Karpas-422 (cell line): ENCODE data around the gene PRRG2. TPM values are rescaled to one million over a fixed set of nuclear protein-coding genes. Genes with fewer than 3 reads are reported as not detected.

Source experiments
- DNase-seq: peaks from one replicate; pipeline ENCODE4 v3.0.0-alpha.2; 2015
- H2AFZ ChIP-seq: fragments of 200-600 bp; sonication (generic); 2 replicates; pipeline ENCODE4 v1.6.1; 2014; ENCODE audit warnings: antibody characterized with exemption, low read length, mixed read lengths
- H3K27ac ChIP-seq: fragments of 200-600 bp; sonication (generic); 2 replicates; pipeline ENCODE4 v1.5.1; 2014; ENCODE audit warnings: mild to moderate bottlenecking, low read length, moderate library complexity
- H3K27me3 ChIP-seq: fragments of 200-600 bp; sonication (generic); 2 replicates; pipeline ENCODE4 v1.6.1; 2014; ENCODE audit warnings: low read length, mixed read lengths
- H3K36me3 ChIP-seq: fragments of 200-600 bp; sonication (generic); 2 replicates; pipeline ENCODE4 v1.6.1; 2014; ENCODE audit warnings: low read length, mixed read lengths; ENCODE audit not compliant: insufficient read depth
- H3K4me1 ChIP-seq: fragments of 200-600 bp; sonication (generic); 2 replicates; pipeline ENCODE4 v1.6.1; 2014; ENCODE audit warnings: mild to moderate bottlenecking, low read length, mixed read lengths
- H3K4me2 ChIP-seq: fragments of 200-600 bp; sonication (generic); 2 replicates; pipeline ENCODE4 v1.6.1; 2014; ENCODE audit warnings: low read length, low read depth, mild to moderate bottlenecking; ENCODE audit not compliant: poor library complexity, severe bottlenecking
- H3K4me3 ChIP-seq: fragments of 200-600 bp; sonication (generic); 2 replicates; pipeline ENCODE4 v1.5.1; 2014; ENCODE audit warnings: mild to moderate bottlenecking, antibody characterized with exemption, low read length, mixed read lengths
- H3K79me2 ChIP-seq: fragments of 200-600 bp; sonication (generic); 2 replicates; pipeline ENCODE4 v1.6.1; 2014; ENCODE audit warnings: mild to moderate bottlenecking, low read length, mixed read lengths
- H3K9ac ChIP-seq: fragments of 200-600 bp; sonication (generic); 2 replicates; pipeline ENCODE4 v1.6.0; 2014; ENCODE audit warnings: low read length
- H3K9me2 ChIP-seq: fragments of 200-600 bp; sonication (generic), shearing (Covaris generic); replicated peaks from 2 replicates; pipeline ENCODE4 v1.6.0; 2014; ENCODE audit warnings: mild to moderate bottlenecking, low read length, moderate library complexity; ENCODE audit not compliant: insufficient read depth
- H3K9me3 ChIP-seq: fragments of 300-700, 200-600 bp; sonication (generic); 2 replicates; pipeline ENCODE4 v1.6.1; 2014; ENCODE audit warnings: low read length, mixed read lengths
- H4K20me1 ChIP-seq: fragments of 200-600 bp; sonication (generic); 2 replicates; pipeline ENCODE4 v1.6.1; 2014; ENCODE audit warnings: mild to moderate bottlenecking, antibody characterized with exemption, low read length, low read depth; ENCODE audit not compliant: insufficient read depth
- total RNA-seq: library from RNA; depleted of rRNA; stranded (reverse); fragments of >200 nt; shearing (Covaris generic); gene quantifications from 2 replicates; pipeline ENCODE4 v1.2.3, GENCODE V29; 2014; ENCODE audit warnings: low replicate concordance

PRRG2 gene
- total RNA-seq, 1 experiment from 2014 or later, result 1.3 TPM

DNA sequence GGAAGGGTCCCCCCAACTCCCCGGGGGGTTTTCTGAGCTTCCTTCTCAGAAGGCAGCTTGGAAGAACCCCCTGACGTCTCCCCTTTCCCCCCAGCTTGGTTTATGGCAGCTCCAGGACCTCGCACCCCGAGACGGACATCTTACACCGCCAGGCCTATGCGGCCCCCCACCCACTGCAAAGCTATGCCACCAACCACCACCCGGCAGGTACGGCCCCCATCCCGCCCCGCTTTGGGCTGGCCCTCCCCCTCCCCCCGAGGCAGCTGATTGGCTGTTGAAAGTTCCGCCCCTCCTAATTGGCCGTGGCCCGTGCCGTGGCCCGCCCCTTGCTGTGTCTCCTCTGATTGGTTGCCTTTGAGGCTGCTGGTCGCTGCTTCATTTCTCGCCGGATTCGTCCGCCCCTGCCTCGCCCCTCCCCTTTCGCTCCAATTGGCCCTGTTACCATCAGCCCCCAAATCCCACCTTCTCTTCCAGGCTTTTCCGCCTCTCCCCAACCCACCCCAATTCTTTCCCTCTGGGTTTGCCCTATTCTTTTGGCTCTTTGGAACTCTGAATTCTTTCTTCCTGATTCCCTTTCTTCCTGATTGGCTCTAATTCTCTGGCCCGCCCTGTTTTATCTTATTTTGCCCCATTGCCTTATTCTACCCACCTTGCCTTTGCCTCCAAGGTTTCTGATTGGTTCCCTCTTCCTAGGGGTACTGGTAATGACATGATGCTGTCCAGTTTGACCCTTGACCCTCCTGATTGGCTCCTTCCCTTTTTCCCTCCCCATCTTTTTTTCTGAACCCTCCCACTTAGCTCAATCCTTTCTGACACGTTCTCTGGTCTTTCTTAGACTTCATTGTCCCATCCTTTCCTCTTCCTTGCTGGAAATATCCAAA, 12.4 kb downstream of the PRRG2 start:
- no peak overlapping the region for H2AFZ ChIP-seq
- peaks cover 23% of the 10 kb centered on the region for H3K4me1 ChIP-seq
- peak overlapping the region; percentile 94 for H3K9ac ChIP-seq
- H4K20me1 ChIP-seq, result peaks cover 29% of the 10 kb centered on the region
- H3K36me3 ChIP-seq, result peaks cover 16% of the 10 kb centered on the region; the same call in 1 of the 2 replicates
- no peaks in the 10 kb centered on the region for H3K27me3 ChIP-seq
- peak overlapping the region; percentile 86 for H3K4me2 ChIP-seq
- H3K79me2 ChIP-seq, result peaks cover 47% of the 10 kb centered on the region
- peak; percentile 99 for DNase-seq
- peak overlapping the region; percentile 95 for H3K4me3 ChIP-seq
- H3K9me3 ChIP-seq, result no peaks in the 10 kb centered on the region
- peak overlapping the region; percentile 92 for H3K27ac ChIP-seq
- H3K9me2 ChIP-seq, result no peaks in the 10 kb centered on the region

DNA sequence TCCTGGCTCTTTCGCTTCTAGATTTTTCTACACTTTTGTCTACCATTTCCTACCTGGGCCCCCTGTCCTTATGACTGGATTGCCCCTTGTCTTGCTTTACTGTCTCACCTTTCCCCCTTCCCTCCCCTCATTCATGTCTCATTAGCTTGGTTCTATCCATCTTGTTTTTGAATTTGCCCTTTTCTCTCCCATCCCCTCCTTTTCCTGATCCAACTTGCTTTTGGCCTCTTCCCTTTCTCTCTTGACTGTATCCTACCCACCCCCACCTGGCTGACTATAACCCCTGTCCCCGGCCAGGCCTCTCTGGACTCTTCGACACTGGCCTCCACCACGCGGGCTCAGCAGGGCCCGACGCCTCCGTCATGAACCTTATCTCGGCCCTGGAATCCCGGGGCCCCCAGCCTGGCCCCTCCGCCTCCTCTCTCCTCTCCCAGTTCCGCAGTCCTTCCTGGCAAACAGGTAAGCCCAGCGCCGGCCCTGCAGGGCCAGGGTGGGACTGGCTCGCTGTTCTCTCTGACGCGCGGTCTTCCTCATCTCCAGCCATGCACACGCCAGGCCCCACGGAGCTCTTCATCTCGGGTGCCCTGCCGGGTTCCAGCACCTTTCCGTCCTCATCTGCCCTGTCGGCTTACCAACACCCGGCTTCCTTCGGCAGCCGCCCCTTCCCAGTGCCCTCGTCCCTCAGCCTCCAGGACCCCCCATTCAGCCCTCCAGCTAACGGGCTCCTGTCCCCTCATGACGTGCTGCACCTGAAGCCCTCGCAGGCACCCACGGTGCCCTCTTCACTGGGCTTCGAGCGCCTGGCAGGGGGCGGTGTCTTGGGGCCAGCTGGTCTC, 13.3 kb downstream of the PRRG2 start:
- Histone ChIP-seq H4K20me1 (peaks cover 35% of the 10 kb centered on the region), H3K27ac (no peak overlapping the region; the same call in 1 of the 2 replicates), H3K4me1 (peaks cover 23% of the 10 kb centered on the region), H3K9me2 (no peaks in the 10 kb centered on the region), H3K27me3 (no peaks in the 10 kb centered on the region), H3K9me3 (no peaks in the 10 kb centered on the region), H3K4me3 (peak overlapping the region; percentile 95; the same call in 1 of the 2 replicates), H3K79me2 (peaks cover 55% of the 10 kb centered on the region), H3K9ac (peak overlapping the region; percentile 43; the same call in 1 of the 2 replicates), H3K4me2 (peak overlapping the region; percentile 86), H3K36me3 (peaks cover 25% of the 10 kb centered on the region; the same call in 1 of the 2 replicates), H2AFZ (no peak overlapping the region)
- DNase-seq, result no peak

DNA sequence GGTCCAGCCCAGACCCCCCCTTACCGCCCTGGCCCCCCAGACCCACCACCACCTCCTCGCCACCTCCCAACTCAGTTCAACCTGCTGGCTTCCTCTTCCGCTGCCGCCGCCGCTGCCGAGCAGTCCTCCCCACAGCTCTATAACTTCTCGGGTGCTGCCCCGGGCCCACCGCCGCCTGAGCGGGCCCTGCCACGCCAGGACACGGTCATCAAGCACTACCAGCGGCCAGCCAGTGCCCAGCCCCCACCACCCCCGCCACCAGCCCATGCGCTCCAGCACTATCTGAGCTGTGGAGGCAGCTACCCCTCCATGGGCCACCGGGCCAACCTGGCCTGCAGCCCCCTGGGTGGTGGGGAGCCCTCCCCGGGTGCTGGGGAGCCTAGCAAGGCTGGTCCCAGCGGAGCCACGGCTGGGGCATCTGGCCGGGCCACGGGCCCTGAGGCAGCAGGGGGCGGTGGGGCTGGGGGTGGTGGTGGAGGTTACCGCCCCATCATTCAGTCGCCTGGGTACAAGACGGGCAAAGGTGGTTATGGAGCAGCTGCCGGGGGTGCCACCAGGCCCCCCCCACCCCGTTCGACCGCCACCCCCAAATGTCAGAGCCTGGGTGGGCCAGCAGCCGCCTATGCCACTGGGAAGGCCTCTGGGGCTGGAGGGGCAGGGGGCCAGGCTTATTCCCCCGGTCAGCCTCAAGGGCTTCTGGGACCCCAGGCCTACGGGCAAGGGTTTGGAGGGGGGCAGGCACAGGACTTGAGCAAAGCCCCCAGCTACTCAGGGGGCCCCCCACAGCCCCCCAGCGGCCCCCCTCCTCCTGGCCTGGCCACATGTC, 14.1 kb downstream of the PRRG2 start:
- H3K9me2 ChIP-seq, result no peaks in the 10 kb centered on the region
- H3K9ac ChIP-seq, result no peak overlapping the region
- no peak overlapping the region for H3K27ac ChIP-seq
- no peaks in the 10 kb centered on the region for H3K27me3 ChIP-seq
- H3K9me3 ChIP-seq, result no peaks in the 10 kb centered on the region
- peaks cover 62% of the 10 kb centered on the region for H3K79me2 ChIP-seq
- H2AFZ ChIP-seq, result no peak overlapping the region
- no peak for DNase-seq
- H3K36me3 ChIP-seq, result peaks cover 33% of the 10 kb centered on the region; the same call in 1 of the 2 replicates
- H3K4me3 ChIP-seq, result no peak overlapping the region
- H4K20me1 ChIP-seq, result peaks cover 43% of the 10 kb centered on the region
- H3K4me1 ChIP-seq, result peaks cover 23% of the 10 kb centered on the region
- no peak overlapping the region for H3K4me2 ChIP-seq

DNA sequence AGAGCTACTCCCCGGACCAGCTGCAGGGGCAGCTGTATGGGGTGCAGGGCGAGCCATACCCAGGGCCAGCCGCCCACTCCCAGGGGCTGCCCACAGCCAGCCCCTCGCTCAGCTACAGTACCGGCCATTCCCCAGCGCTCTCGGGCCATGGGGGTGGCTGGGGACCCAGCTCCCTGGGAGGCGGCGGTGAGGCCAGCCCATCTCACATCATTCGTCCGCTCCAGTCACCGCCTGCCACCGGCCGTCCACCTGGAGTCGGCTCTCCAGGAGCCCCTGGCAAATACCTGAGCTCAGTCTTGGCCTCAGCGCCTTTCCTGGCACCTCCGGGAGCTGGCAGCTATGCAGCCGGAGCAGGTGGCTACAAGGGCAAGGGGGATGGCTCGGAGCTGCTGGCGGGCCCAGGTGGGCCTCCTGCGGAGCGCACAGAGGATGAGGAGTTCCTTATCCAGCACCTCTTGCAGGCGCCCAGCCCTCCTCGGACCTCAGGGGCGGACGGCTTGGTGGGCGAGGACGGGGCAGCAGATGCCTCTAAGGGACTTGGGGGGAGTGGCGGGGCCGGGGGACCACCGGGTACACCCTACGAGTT, 14.8 kb downstream of the PRRG2 start:
- H2AFZ ChIP-seq, result no peak overlapping the region
- peaks cover 44% of the 10 kb centered on the region for H4K20me1 ChIP-seq
- H3K9ac ChIP-seq, result no peak overlapping the region
- no peak overlapping the region for H3K4me2 ChIP-seq
- peaks cover 34% of the 10 kb centered on the region; the same call in 1 of the 2 replicates for H3K36me3 ChIP-seq
- no peaks in the 10 kb centered on the region for H3K9me3 ChIP-seq
- H3K4me3 ChIP-seq, result no peak overlapping the region
- H3K4me1 ChIP-seq, result peaks cover 17% of the 10 kb centered on the region
- no peak overlapping the region for H3K27ac ChIP-seq
- no peaks in the 10 kb centered on the region for H3K9me2 ChIP-seq
- H3K79me2 ChIP-seq, result peaks cover 64% of the 10 kb centered on the region
- DNase-seq, result no peak
- no peaks in the 10 kb centered on the region for H3K27me3 ChIP-seq

DNA sequence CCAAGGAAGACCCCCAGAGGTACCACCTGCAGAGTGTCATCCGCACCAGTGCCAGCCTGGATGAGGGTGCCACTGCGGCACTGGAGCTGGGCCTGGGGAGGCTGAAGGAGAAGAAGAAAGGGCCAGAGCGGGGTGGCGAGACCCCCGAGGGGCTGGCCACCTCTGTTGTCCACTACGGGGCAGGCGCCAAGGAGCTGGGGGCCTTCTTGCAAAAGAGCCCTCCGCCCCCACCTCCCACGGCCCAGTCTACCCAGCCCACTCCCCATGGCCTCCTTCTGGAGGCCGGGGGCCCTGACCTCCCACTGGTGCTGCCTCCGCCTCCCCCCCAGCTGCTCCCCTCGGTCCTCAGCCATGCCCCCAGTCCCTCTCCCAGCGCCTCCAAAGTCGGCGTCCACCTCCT, 15.3 kb downstream of the PRRG2 start:
- Histone ChIP-seq H3K9ac (no peak overlapping the region), H3K9me3 (no peaks in the 10 kb centered on the region), H3K4me1 (peaks cover 17% of the 10 kb centered on the region), H3K27ac (no peak overlapping the region), H3K4me3 (no peak overlapping the region), H3K27me3 (no peaks in the 10 kb centered on the region), H3K36me3 (peaks cover 34% of the 10 kb centered on the region; the same call in 1 of the 2 replicates), H2AFZ (no peak overlapping the region), H3K4me2 (no peak overlapping the region), H3K79me2 (peaks cover 67% of the 10 kb centered on the region), H4K20me1 (peaks cover 44% of the 10 kb centered on the region), H3K9me2 (no peaks in the 10 kb centered on the region)
- DNase-seq, result no peak

DNA sequence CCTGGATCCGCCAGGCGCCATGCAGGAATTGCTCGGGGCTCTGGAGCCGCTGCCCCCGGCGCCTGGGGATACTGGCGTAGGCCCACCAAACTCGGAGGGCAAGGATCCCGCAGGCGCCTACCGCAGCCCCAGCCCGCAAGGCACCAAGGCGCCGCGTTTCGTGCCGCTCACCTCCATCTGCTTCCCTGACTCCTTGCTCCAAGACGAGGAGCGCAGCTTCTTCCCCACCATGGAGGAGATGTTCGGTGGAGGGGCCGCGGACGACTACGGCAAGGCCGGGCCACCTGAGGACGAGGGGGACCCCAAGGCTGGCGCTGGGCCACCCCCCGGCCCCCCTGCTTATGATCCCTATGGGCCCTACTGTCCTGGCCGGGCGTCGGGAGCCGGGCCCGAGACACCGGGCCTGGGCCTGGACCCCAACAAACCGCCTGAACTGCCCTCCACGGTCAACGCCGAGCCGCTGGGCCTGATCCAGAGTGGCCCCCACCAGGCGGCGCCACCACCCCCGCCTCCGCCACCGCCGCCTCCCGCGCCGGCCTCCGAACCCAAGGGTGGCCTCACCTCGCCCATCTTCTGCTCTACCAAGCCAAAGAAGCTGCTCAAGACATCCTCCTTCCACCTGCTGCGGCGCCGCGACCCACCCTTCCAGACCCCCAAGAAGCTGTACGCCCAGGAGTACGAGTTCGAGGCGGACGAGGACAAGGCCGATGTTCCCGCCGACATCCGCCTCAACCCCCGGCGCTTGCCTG, 16.0 kb downstream of the PRRG2 start:
- Histone ChIP-seq H3K9me2 (no peaks in the 10 kb centered on the region), H3K4me1 (peaks cover 17% of the 10 kb centered on the region), H3K79me2 (peaks cover 66% of the 10 kb centered on the region), H3K4me3 (no peak overlapping the region), H3K36me3 (peaks cover 34% of the 10 kb centered on the region; the same call in 1 of the 2 replicates), H3K4me2 (no peak overlapping the region), H3K27me3 (no peaks in the 10 kb centered on the region), H2AFZ (no peak overlapping the region), H3K9ac (no peak overlapping the region), H4K20me1 (peaks cover 46% of the 10 kb centered on the region), H3K9me3 (no peaks in the 10 kb centered on the region), H3K27ac (no peak overlapping the region)
- no peak for DNase-seq

DNA sequence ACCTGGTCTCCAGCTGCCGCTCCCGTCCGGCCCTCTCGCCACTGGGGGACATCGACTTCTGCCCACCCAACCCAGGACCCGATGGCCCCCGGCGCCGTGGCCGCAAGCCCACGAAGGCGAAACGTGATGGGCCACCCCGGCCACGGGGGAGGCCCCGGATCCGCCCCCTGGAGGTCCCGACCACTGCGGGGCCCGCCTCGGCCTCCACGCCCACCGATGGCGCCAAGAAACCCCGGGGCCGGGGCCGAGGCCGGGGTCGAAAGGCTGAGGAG, 16.5 kb downstream of the PRRG2 start:
- Histone ChIP-seq H3K9me2 (no peaks in the 10 kb centered on the region), H3K27ac (no peak overlapping the region), H3K4me2 (no peak overlapping the region), H3K36me3 (peaks cover 34% of the 10 kb centered on the region; the same call in 1 of the 2 replicates), H3K27me3 (no peaks in the 10 kb centered on the region), H3K9ac (no peak overlapping the region), H4K20me1 (peaks cover 41% of the 10 kb centered on the region), H3K79me2 (peaks cover 66% of the 10 kb centered on the region), H3K4me1 (peaks cover 14% of the 10 kb centered on the region), H3K4me3 (no peak overlapping the region), H2AFZ (no peak overlapping the region), H3K9me3 (no peaks in the 10 kb centered on the region)
- DNase-seq, result no peak
